ENCODE results near the gene HSPBAP1. TPM values are rescaled to one million over a fixed set of nuclear protein-coding genes. Genes with fewer than 3 reads are reported as not detected.

The HSPBAP1 gene
- total and polyA plus RNA-seq, 2 of the 13 experiments (the other 11 are each of a cell fraction or from before 2014, with no cell fraction given) = 4.2 to 5.1 TPM

DNA sequence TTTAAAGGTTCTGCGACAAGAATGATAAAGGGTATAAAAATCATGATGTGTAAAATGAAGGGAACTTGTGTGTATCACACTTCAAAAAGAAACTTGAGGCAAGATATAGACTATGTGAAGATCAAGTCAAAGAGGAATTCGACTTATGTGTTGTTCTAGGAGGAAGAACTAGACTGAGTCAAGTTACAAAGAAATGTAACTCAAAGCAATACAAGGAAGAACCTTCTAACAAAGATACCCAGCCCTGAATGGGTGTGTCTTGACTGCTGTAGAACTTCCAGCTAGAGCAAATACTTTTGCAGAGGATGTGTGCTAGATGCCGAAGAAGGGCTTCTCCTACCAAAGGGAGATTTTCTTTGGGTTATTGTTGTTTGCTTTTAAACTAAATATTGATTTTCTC is 3.7 kb upstream of the HSPBAP1 start:
- Histone ChIP-seq H3K9me3 (ENCODE audit: low read length) (no peaks in the 10 kb centered on the region), H3K36me3 (replicated peaks in 1 of 2; ENCODE audit: control insufficient read depth in 1 of 2, insufficient read depth in 2 of 2, low read length in 2 of 2) (no peaks in the 10 kb centered on the region), H3K79me2 (ENCODE audit: insufficient read depth, low read length) (peaks cover 3% of the 10 kb centered on the region), H4K20me1 (ENCODE audit: insufficient read depth, low read length) (no peaks in the 10 kb centered on the region), H2AFZ (ENCODE audit: low read length) (no peak overlapping the region), H3K9ac (ENCODE audit: insufficient read depth, low read depth, low read length) (no peak overlapping the region), H3K4me2 (ENCODE audit: low read depth, low read length) (no peak overlapping the region), H3K4me1 (ENCODE audit: insufficient read depth, low read length) (peaks cover 53% of the 10 kb centered on the region), H3K4me3 (replicated peaks in 1 of 3; ENCODE audit: insufficient read depth in 1 of 3, low read depth in 2 of 3, low read length in 3 of 3) (no peak overlapping the region), H3K27ac (ENCODE audit: extremely low read length, insufficient read depth, low read length) (no peak overlapping the region), H3K27me3 (ENCODE audit: control insufficient read depth in 1 of 2, insufficient read depth in 2 of 2, low read length in 2 of 2) (no peaks in the 10 kb centered on the region)
- WGBS (ENCODE audit: low lambda C conversion rate) = 85% methylated on average over 3 of the region's 3 CpGs
- in situ Hi-C loops (cut with HindIII; ENCODE audit: extremely low pct_ligation_motif_present, low pct_unique_long_range_greater_than_20kb) = no loop called here
- peak; percentile 39; the same call in 1 of the 2 replicates for TF ChIP-seq ZNF124 (CRISPR knock-in tag; IDR thresholded peaks at IDR 0.05)
- TF ChIP-seq ELF3 (CRISPR knock-in tag; IDR thresholded peaks at IDR 0.05) = no peak
- BruUV-seq (replicated peaks) = no TSS peak
- intact Hi-C loops (cut with micrococcal nuclease; ENCODE audit: unreplicated experiment) = no loop called here
- DNase-seq (ENCODE audit: low spot score) = no peak
- FAIRE-seq = no peak
- POLR2A ChIA-PET = no interaction called here
- CTCF ChIA-PET (ENCODE audit: low intra/inter-chr PET ratio, low total read pairs) = no interaction called here
- ATAC-seq = no peak

DNA sequence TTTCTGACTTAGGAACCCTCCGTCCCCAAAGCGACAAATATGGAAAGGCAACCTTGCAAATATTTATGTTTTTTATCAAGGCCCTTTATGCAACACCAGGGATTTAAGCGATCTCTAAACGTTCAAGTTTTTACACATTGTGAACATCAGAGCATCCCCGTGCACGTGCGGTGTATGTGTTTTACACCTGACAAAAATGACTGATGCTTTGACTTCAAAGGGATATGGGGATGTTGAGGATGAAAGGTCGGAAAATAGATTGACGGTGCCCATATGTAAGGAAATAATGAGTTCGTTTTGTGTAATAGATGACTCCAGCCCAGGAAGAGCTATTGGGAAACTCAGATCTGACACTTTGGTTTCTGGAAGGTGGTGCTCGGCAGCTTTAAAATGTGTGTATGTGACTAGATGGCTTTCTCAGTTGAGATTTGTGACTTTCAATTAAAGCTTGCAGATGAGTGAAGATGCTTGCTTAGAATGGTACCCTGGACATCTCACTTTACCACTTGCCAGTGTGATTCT is 2.1 kb upstream of the HSPBAP1 start:
- ATAC-seq = no peak
- Histone ChIP-seq H3K4me1 (ENCODE audit: insufficient read depth, low read length) (peaks cover 59% of the 10 kb centered on the region), H3K4me3 (replicated peaks in 1 of 3; ENCODE audit: insufficient read depth in 1 of 3, low read depth in 2 of 3, low read length in 3 of 3) (peak overlapping the region; percentile 68 to 83 (median 75)), H3K36me3 (replicated peaks in 1 of 2; ENCODE audit: control insufficient read depth in 1 of 2, insufficient read depth in 2 of 2, low read length in 2 of 2) (no peaks in the 10 kb centered on the region), H4K20me1 (ENCODE audit: insufficient read depth, low read length) (no peaks in the 10 kb centered on the region), H3K27me3 (ENCODE audit: control insufficient read depth in 1 of 2, insufficient read depth in 2 of 2, low read length in 2 of 2) (no peaks in the 10 kb centered on the region), H3K79me2 (ENCODE audit: insufficient read depth, low read length) (peaks cover 3% of the 10 kb centered on the region), H3K27ac (ENCODE audit: extremely low read length, insufficient read depth, low read length) (peak overlapping the region; percentile 86), H3K9me3 (ENCODE audit: low read length) (no peaks in the 10 kb centered on the region), H3K4me2 (ENCODE audit: low read depth, low read length) (peak overlapping the region; percentile 96), H3K9ac (ENCODE audit: insufficient read depth, low read depth, low read length) (peak overlapping the region; percentile 80), H2AFZ (ENCODE audit: low read length) (no peak overlapping the region)
- DNase-seq (ENCODE audit: low spot score) = peak; percentile 29
- CTCF ChIA-PET (ENCODE audit: low intra/inter-chr PET ratio, low total read pairs) = no interaction called here
- WGBS (ENCODE audit: low lambda C conversion rate) = 4% methylated on average over 11 of the region's 11 CpGs
- in situ Hi-C loops (cut with HindIII; ENCODE audit: extremely low pct_ligation_motif_present, low pct_unique_long_range_greater_than_20kb) (no loop called here), intact Hi-C loops (cut with micrococcal nuclease; ENCODE audit: unreplicated experiment) (loop anchor here (2.0 kb wide), 1 partner anchor 41 kb away; no protein-coding TSS in a partner anchor)
- FAIRE-seq = no peak
- TSS peak; percentile 72 for BruUV-seq (replicated peaks)
- POLR2A ChIA-PET = no interaction called here
- TF ChIP-seq, protein P1, sequence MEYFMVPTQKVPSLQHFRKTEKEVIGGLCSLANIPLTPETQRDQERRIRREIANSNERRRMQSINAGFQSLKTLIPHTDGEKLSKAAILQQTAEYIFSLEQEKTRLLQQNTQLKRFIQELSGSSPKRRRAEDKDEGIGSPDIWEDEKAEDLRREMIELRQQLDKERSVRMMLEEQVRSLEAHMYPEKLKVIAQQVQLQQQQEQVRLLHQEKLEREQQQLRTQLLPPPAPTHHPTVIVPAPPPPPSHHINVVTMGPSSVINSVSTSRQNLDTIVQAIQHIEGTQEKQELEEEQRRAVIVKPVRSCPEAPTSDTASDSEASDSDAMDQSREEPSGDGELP (IDR thresholded peaks at IDR 0.05; ENCODE audit: borderline replicate concordance, low read depth) = no peak
- TF ChIP-seq PCBP1 (IDR thresholded peaks at IDR 0.05; ENCODE audit: borderline replicate concordance, low read depth, low read length) (no peak), BHLHE40 (IDR thresholded peaks at IDR 0.05; ENCODE audit: low read length) (peak; percentile 90), NR2F1 (CRISPR knock-in tag; IDR thresholded peaks at IDR 0.05) (no peak), SMC3 (IDR thresholded peaks at IDR 0.05; ENCODE audit: low read length) (no peak), ZNF703 (CRISPR knock-in tag; IDR thresholded peaks at IDR 0.05; ENCODE audit: borderline replicate concordance) (no peak), FOXK1 (CRISPR knock-in tag; IDR thresholded peaks at IDR 0.05; ENCODE audit: borderline replicate concordance, low read depth) (no peak; the same call in 1 of the 2 replicates), NCOA5 (CRISPR knock-in tag; IDR thresholded peaks at IDR 0.05) (no peak), CHCHD3 (CRISPR knock-in tag; IDR thresholded peaks at IDR 0.05) (no peak), ZNF552 (CRISPR knock-in tag; IDR thresholded peaks at IDR 0.05; ENCODE audit: borderline replicate concordance) (no peak), ZNF749 (CRISPR knock-in tag; IDR thresholded peaks at IDR 0.05; ENCODE audit: borderline replicate concordance) (no peak)
- TF ChIP-seq, protein P2, sequence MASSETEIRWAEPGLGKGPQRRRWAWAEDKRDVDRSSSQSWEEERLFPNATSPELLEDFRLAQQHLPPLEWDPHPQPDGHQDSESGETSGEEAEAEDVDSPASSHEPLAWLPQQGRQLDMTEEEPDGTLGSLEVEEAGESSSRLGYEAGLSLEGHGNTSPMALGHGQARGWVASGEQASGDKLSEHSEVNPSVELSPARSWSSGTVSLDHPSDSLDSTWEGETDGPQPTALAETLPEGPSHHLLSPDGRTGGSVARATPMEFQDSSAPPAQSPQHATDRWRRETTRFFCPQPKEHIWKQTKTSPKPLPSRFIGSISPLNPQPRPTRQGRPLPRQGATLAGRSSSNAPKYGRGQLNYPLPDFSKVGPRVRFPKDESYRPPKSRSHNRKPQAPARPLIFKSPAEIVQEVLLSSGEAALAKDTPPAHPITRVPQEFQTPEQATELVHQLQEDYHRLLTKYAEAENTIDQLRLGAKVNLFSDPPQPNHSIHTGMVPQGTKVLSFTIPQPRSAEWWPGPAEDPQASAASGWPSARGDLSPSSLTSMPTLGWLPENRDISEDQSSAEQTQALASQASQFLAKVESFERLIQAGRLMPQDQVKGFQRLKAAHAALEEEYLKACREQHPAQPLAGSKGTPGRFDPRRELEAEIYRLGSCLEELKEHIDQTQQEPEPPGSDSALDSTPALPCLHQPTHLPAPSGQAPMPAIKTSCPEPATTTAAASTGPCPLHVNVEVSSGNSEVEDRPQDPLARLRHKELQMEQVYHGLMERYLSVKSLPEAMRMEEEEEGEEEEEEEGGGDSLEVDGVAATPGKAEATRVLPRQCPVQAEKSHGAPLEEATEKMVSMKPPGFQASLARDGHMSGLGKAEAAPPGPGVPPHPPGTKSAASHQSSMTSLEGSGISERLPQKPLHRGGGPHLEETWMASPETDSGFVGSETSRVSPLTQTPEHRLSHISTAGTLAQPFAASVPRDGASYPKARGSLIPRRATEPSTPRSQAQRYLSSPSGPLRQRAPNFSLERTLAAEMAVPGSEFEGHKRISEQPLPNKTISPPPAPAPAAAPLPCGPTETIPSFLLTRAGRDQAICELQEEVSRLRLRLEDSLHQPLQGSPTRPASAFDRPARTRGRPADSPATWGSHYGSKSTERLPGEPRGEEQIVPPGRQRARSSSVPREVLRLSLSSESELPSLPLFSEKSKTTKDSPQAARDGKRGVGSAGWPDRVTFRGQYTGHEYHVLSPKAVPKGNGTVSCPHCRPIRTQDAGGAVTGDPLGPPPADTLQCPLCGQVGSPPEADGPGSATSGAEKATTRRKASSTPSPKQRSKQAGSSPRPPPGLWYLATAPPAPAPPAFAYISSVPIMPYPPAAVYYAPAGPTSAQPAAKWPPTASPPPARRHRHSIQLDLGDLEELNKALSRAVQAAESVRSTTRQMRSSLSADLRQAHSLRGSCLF (CRISPR knock-in tag; IDR thresholded peaks at IDR 0.05; ENCODE audit: borderline replicate concordance) = no peak

Data from HepG2 (cell line).